HG02840 (cell line): Measurements from ENCODE around the gene RPL26.
"Not testable (repeated sequence)": the region's sequence is repeated elsewhere in the genome, so short reads cannot be mapped to it uniquely, and the experiment has no call there.

Experiments
- ATAC-seq: cut with Tn5 transposase; IDR thresholded peaks from one replicate; pipeline ENCODE4 v1.9.1; 2021; ENCODE audit warnings: mild to moderate bottlenecking, moderate library complexity, moderate number of reproducible peaks; ENCODE audit not compliant: unreplicated experiment, low FRiP score

RPL26 gene

GRCh38 chr17:8397636-8398035 lies 14.6 kb upstream of the RPL26 start, which contains the start of gene RNF222:
TSS of gene RNF222 (minus strand) at chr17:8397827. CDS start at chr17:8393461, 4,366 bp downstream.
- ATAC-seq = no peak

- ATAC-seq = not testable (repeated sequence)
Measured at GRCh38 chr17:8394497-8394896, 11.5 kb upstream of the RPL26 start.

- ATAC-seq = no peak
Measured at GRCh38 chr17:8393470-8394231, 10.7 kb upstream of the RPL26 start.

GRCh38 chr17:8392674-8393469 lies 9.9 kb upstream of the RPL26 start:
- ATAC-seq = no peak

GRCh38 chr17:8392274-8392673 lies 9.3 kb upstream of the RPL26 start:
- no peak for ATAC-seq

GRCh38 chr17:8391711-8392110 lies 8.7 kb upstream of the RPL26 start:
- ATAC-seq = no peak

GRCh38 chr17:8387914-8388651 lies 5.1 kb upstream of the RPL26 start:
- ATAC-seq = no peak

- ATAC-seq = no peak
Measured at GRCh38 chr17:8386841-8387240, 3.8 kb upstream of the RPL26 start.

- no peak for ATAC-seq
Measured at GRCh38 chr17:8384801-8385378, 1.9 kb upstream of the RPL26 start.

GRCh38 chr17:8382880-8383142 lies 182 bp downstream of the RPL26 start:
- no peak for ATAC-seq

- ATAC-seq = no peak
Measured at GRCh38 chr17:8382052-8382879, 727 bp downstream of the RPL26 start.

GRCh38 chr17:8380049-8380448 lies 2.9 kb downstream of the RPL26 start:
- ATAC-seq = no peak

- ATAC-seq = not testable (repeated sequence)
Measured at GRCh38 chr17:8378117-8378516, 4.9 kb downstream of the RPL26 start.

GRCh38 chr17:8377422-8377821 lies 5.6 kb downstream of the RPL26 start:
- ATAC-seq = no peak

- peak; percentile 75 for ATAC-seq
Measured at GRCh38 chr17:8376271-8377067, 6.5 kb downstream of the RPL26 start, which contains the start of gene KRABD2. TSS of gene KRABD2 (minus strand) at chr17:8376704.

- no peak for ATAC-seq
Measured at GRCh38 chr17:8375738-8376259, 7.2 kb downstream of the RPL26 start.

GRCh38 chr17:8373856-8374255 lies 9.1 kb downstream of the RPL26 start:
- not testable (repeated sequence) for ATAC-seq

- no peak for ATAC-seq
Measured at GRCh38 chr17:8372422-8372821, 10.6 kb downstream of the RPL26 start.

GRCh38 chr17:8371786-8372185 lies 11.2 kb downstream of the RPL26 start:
- no peak for ATAC-seq
